Subcutaneous adipose tissue (tissue), 4 donors: Measurements from ENCODE around the gene ALG3. TPM values are rescaled to one million over a fixed set of nuclear protein-coding genes. Genes with fewer than 3 reads are reported as not detected.

Experiments
- CTCF ChIP-seq: fragments of 450-650 bp; IDR thresholded peaks from one replicate; pipeline ENCODE4 v1.5.1; 2016; ENCODE audit warnings: low read depth, mild to moderate bottlenecking, control low read depth, antibody characterized with exemption, moderate library complexity
- total RNA-seq, 4 donors: library from RNA; depleted of rRNA; stranded (reverse); fragments of >200 nt; gene quantifications; one replicate each; pipeline ENCODE4 v1.1.0, GENCODE V29; 2016

ALG3 gene
- total RNA-seq, 4 donors from 2014 or later: 23.3 to 53.7 (median 47.9) TPM

GRCh38 chr3:184233127-184233843 is 15.5 kb downstream of the ALG3 start:
- no peak for TF ChIP-seq CTCF

- TF ChIP-seq CTCF: no peak
Measured at GRCh38 chr3:184231671-184232070, 17.1 kb downstream of the ALG3 start.

GRCh38 chr3:184230603-184231528 is 17.9 kb downstream of the ALG3 start:
- TF ChIP-seq CTCF: no peak

- no peak for TF ChIP-seq CTCF
Measured at GRCh38 chr3:184230081-184230602, 18.6 kb downstream of the ALG3 start.

- TF ChIP-seq CTCF: no peak
Measured at GRCh38 chr3:184229394-184230080, 19.2 kb downstream of the ALG3 start, which contains the start of gene VWA5B2. VWA5B2 (plus strand) TSS chr3:184229585; CDS start chr3:184230529, 944 bp downstream.

GRCh38 chr3:184228376-184229137 is 20.2 kb downstream of the ALG3 start:
- no peak for TF ChIP-seq CTCF
